ENCODE data around the gene CDHR1. TPM values are rescaled to one million over a fixed set of nuclear protein-coding genes. Genes with fewer than 3 reads are reported as not detected.
A peak's percentile ranks its signal among the peaks of the same experiment; 100 is the strongest.

The CDHR1 gene
- total and polyA plus RNA-seq, 2 donors, result 0.52 to 1.3 TPM

- H3K4me3 ChIP-seq (ENCODE audit: low read length in 2 of 2), result no peak overlapping the region
- DNase-seq (ENCODE audit: low read depth in 6 of 9, low spot score in 9 of 9), result no peak
- H3K4me1 ChIP-seq (ENCODE audit: control insufficient read depth in 2 of 2, insufficient read depth in 2 of 2, low read length in 2 of 2), result no peaks in the 10 kb centered on the region
- peaks cover 0 to 1% of the 10 kb centered on the region in 2 donors for H3K9me3 ChIP-seq (ENCODE audit: control insufficient read depth in 2 of 2, insufficient read depth in 1 of 2, low read length in 1 of 2)
- no peaks in the 10 kb centered on the region for H3K36me3 ChIP-seq (ENCODE audit: control insufficient read depth in 2 of 2, insufficient read depth in 2 of 2, low read length in 1 of 2)
- H3K27me3 ChIP-seq (ENCODE audit: control insufficient read depth in 2 of 2, insufficient read depth in 1 of 2, low read length in 1 of 2), result peaks cover 0 to 20% of the 10 kb centered on the region in 2 donors
- no peak overlapping the region for H3K27ac ChIP-seq (ENCODE audit: low read depth in 1 of 2, low read length in 1 of 2)
- 95% methylated on average over 11 of the region's 11 CpGs for WGBS
These were observed 7.3 kb downstream of the CDHR1 start for GRCh38 chr10:84201682-84202081.

GRCh38 chr10:84202349-84202748 is 8.0 kb downstream of the CDHR1 start:
- no peak for DNase-seq (ENCODE audit: low read depth in 6 of 9, low spot score in 9 of 9)
- no peaks in the 10 kb centered on the region for H3K4me1 ChIP-seq (ENCODE audit: control insufficient read depth in 2 of 2, insufficient read depth in 2 of 2, low read length in 2 of 2)
- H3K4me3 ChIP-seq (ENCODE audit: low read length in 2 of 2), result no peak overlapping the region
- WGBS, result 92% methylated on average over 5 of the region's 5 CpGs
- peaks cover 0 to 1% of the 10 kb centered on the region in 2 donors for H3K9me3 ChIP-seq (ENCODE audit: control insufficient read depth in 2 of 2, insufficient read depth in 1 of 2, low read length in 1 of 2)
- H3K36me3 ChIP-seq (ENCODE audit: control insufficient read depth in 2 of 2, insufficient read depth in 2 of 2, low read length in 1 of 2), result no peaks in the 10 kb centered on the region
- no peak overlapping the region for H3K27ac ChIP-seq (ENCODE audit: low read depth in 1 of 2, low read length in 1 of 2)
- peaks cover 0 to 14% of the 10 kb centered on the region in 2 donors for H3K27me3 ChIP-seq (ENCODE audit: control insufficient read depth in 2 of 2, insufficient read depth in 1 of 2, low read length in 1 of 2)

GRCh38 chr10:84204122-84204521 is 9.8 kb downstream of the CDHR1 start:
- Histone ChIP-seq H3K36me3 (ENCODE audit: control insufficient read depth in 2 of 2, insufficient read depth in 2 of 2, low read length in 1 of 2) (no peaks in the 10 kb centered on the region), H3K27ac (ENCODE audit: low read depth in 1 of 2, low read length in 1 of 2) (no peak overlapping the region), H3K9me3 (ENCODE audit: control insufficient read depth in 2 of 2, insufficient read depth in 1 of 2, low read length in 1 of 2) (peaks cover 0 to 1% of the 10 kb centered on the region in 2 donors), H3K4me3 (ENCODE audit: low read length in 2 of 2) (no peak overlapping the region), H3K4me1 (ENCODE audit: control insufficient read depth in 2 of 2, insufficient read depth in 2 of 2, low read length in 2 of 2) (no peaks in the 10 kb centered on the region), H3K27me3 (ENCODE audit: control insufficient read depth in 2 of 2, insufficient read depth in 1 of 2, low read length in 1 of 2) (no peaks in the 10 kb centered on the region)
- DNase-seq (ENCODE audit: low read depth in 6 of 9, low spot score in 9 of 9), result no peak
- whole genome bisulfite sequencing, result 91% methylated on average over 4 of the region's 4 CpGs

GRCh38 chr10:84204610-84205009 is 10.3 kb downstream of the CDHR1 start:
- Histone ChIP-seq H3K9me3 (ENCODE audit: control insufficient read depth in 2 of 2, insufficient read depth in 1 of 2, low read length in 1 of 2) (peaks cover 0 to 1% of the 10 kb centered on the region in 2 donors), H3K4me3 (ENCODE audit: low read length in 2 of 2) (no peak overlapping the region), H3K36me3 (ENCODE audit: control insufficient read depth in 2 of 2, insufficient read depth in 2 of 2, low read length in 1 of 2) (no peaks in the 10 kb centered on the region), H3K27me3 (ENCODE audit: control insufficient read depth in 2 of 2, insufficient read depth in 1 of 2, low read length in 1 of 2) (no peaks in the 10 kb centered on the region), H3K27ac (ENCODE audit: low read depth in 1 of 2, low read length in 1 of 2) (no peak overlapping the region), H3K4me1 (ENCODE audit: control insufficient read depth in 2 of 2, insufficient read depth in 2 of 2, low read length in 2 of 2) (no peaks in the 10 kb centered on the region)
- WGBS, result 90% methylated on average over 4 of the region's 4 CpGs
- no peak for DNase-seq (ENCODE audit: low read depth in 6 of 9, low spot score in 9 of 9)

- H3K4me1 ChIP-seq (ENCODE audit: control insufficient read depth in 2 of 2, insufficient read depth in 2 of 2, low read length in 2 of 2), result no peaks in the 10 kb centered on the region
- peak in 5 of 9 donors; percentile 27 to 69 (median 47) for DNase-seq (ENCODE audit: low read depth in 6 of 9, low spot score in 9 of 9)
- no peaks in the 10 kb centered on the region for H3K36me3 ChIP-seq (ENCODE audit: control insufficient read depth in 2 of 2, insufficient read depth in 2 of 2, low read length in 1 of 2)
- H3K27ac ChIP-seq (ENCODE audit: low read depth in 1 of 2, low read length in 1 of 2), result no peak overlapping the region
- H3K4me3 ChIP-seq (ENCODE audit: low read length in 2 of 2), result no peak overlapping the region
- no peaks in the 10 kb centered on the region for H3K27me3 ChIP-seq (ENCODE audit: control insufficient read depth in 2 of 2, insufficient read depth in 1 of 2, low read length in 1 of 2)
- 33% methylated on average over 8 of the region's 8 CpGs for WGBS
- peaks cover 0 to 1% of the 10 kb centered on the region in 2 donors for H3K9me3 ChIP-seq (ENCODE audit: control insufficient read depth in 2 of 2, insufficient read depth in 1 of 2, low read length in 1 of 2)
These were observed 10.9 kb downstream of the CDHR1 start for GRCh38 chr10:84205049-84205852.

GRCh38 chr10:84205853-84206525 is 11.7 kb downstream of the CDHR1 start:
- no peaks in the 10 kb centered on the region for H3K27me3 ChIP-seq (ENCODE audit: control insufficient read depth in 2 of 2, insufficient read depth in 1 of 2, low read length in 1 of 2)

GRCh38 chr10:84208023-84208422 is 13.7 kb downstream of the CDHR1 start:
- Histone ChIP-seq H3K36me3 (ENCODE audit: control insufficient read depth in 2 of 2, insufficient read depth in 2 of 2, low read length in 1 of 2) (no peaks in the 10 kb centered on the region), H3K4me3 (ENCODE audit: low read length in 2 of 2) (no peak overlapping the region), H3K27ac (ENCODE audit: low read depth in 1 of 2, low read length in 1 of 2) (no peak overlapping the region), H3K4me1 (ENCODE audit: control insufficient read depth in 2 of 2, insufficient read depth in 2 of 2, low read length in 2 of 2) (no peaks in the 10 kb centered on the region), H3K27me3 (ENCODE audit: control insufficient read depth in 2 of 2, insufficient read depth in 1 of 2, low read length in 1 of 2) (peaks cover 0 to 2% of the 10 kb centered on the region in 2 donors), H3K9me3 (ENCODE audit: control insufficient read depth in 2 of 2, insufficient read depth in 1 of 2, low read length in 1 of 2) (no peaks in the 10 kb centered on the region)
- 93% methylated on average over 10 of the region's 10 CpGs for WGBS
- no peak for DNase-seq (ENCODE audit: low read depth in 6 of 9, low spot score in 9 of 9)

More at GRCh38 chr10:84205853-84206525, 11.7 kb downstream of the CDHR1 start:
- Histone ChIP-seq H3K9me3 (ENCODE audit: control insufficient read depth in 2 of 2, insufficient read depth in 1 of 2, low read length in 1 of 2) (peaks cover 0 to 1% of the 10 kb centered on the region in 2 donors), H3K27ac (ENCODE audit: low read depth in 1 of 2, low read length in 1 of 2) (no peak overlapping the region), H3K4me3 (ENCODE audit: low read length in 2 of 2) (no peak overlapping the region), H3K4me1 (ENCODE audit: control insufficient read depth in 2 of 2, insufficient read depth in 2 of 2, low read length in 2 of 2) (no peaks in the 10 kb centered on the region), H3K36me3 (ENCODE audit: control insufficient read depth in 2 of 2, insufficient read depth in 2 of 2, low read length in 1 of 2) (no peaks in the 10 kb centered on the region)
- no peak for DNase-seq (ENCODE audit: low read depth in 6 of 9, low spot score in 9 of 9)
- 75% methylated on average over 6 of the region's 6 CpGs for WGBS

- H3K27me3 ChIP-seq (ENCODE audit: control insufficient read depth in 2 of 2, insufficient read depth in 1 of 2, low read length in 1 of 2), result peaks cover 0 to 6% of the 10 kb centered on the region in 2 donors
- H3K9me3 ChIP-seq (ENCODE audit: control insufficient read depth in 2 of 2, insufficient read depth in 1 of 2, low read length in 1 of 2), result no peaks in the 10 kb centered on the region
- H3K4me3 ChIP-seq (ENCODE audit: low read length in 2 of 2), result no peak overlapping the region
- no peak overlapping the region for H3K27ac ChIP-seq (ENCODE audit: low read depth in 1 of 2, low read length in 1 of 2)
- no peaks in the 10 kb centered on the region for H3K4me1 ChIP-seq (ENCODE audit: control insufficient read depth in 2 of 2, insufficient read depth in 2 of 2, low read length in 2 of 2)
- no peak for DNase-seq (ENCODE audit: low read depth in 6 of 9, low spot score in 9 of 9)
- WGBS, result 88% methylated on average over 2 of the region's 2 CpGs
- no peaks in the 10 kb centered on the region for H3K36me3 ChIP-seq (ENCODE audit: control insufficient read depth in 2 of 2, insufficient read depth in 2 of 2, low read length in 1 of 2)
These were observed 17.2 kb downstream of the CDHR1 start for GRCh38 chr10:84211566-84211965.

- Histone ChIP-seq H3K27me3 (ENCODE audit: control insufficient read depth in 2 of 2, insufficient read depth in 1 of 2, low read length in 1 of 2) (peaks cover 0 to 6% of the 10 kb centered on the region in 2 donors), H3K4me1 (ENCODE audit: control insufficient read depth in 2 of 2, insufficient read depth in 2 of 2, low read length in 2 of 2) (no peaks in the 10 kb centered on the region), H3K36me3 (ENCODE audit: control insufficient read depth in 2 of 2, insufficient read depth in 2 of 2, low read length in 1 of 2) (no peaks in the 10 kb centered on the region), H3K27ac (ENCODE audit: low read depth in 1 of 2, low read length in 1 of 2) (no peak overlapping the region), H3K4me3 (ENCODE audit: low read length in 2 of 2) (no peak overlapping the region), H3K9me3 (ENCODE audit: control insufficient read depth in 2 of 2, insufficient read depth in 1 of 2, low read length in 1 of 2) (no peaks in the 10 kb centered on the region)
- DNase-seq (ENCODE audit: low read depth in 6 of 9, low spot score in 9 of 9), result no peak
- 88% methylated on average over 5 of the region's 5 CpGs for WGBS
These were observed 17.7 kb downstream of the CDHR1 start for GRCh38 chr10:84212014-84212413.
